ENCODE results near the gene TMED9.

DNA sequence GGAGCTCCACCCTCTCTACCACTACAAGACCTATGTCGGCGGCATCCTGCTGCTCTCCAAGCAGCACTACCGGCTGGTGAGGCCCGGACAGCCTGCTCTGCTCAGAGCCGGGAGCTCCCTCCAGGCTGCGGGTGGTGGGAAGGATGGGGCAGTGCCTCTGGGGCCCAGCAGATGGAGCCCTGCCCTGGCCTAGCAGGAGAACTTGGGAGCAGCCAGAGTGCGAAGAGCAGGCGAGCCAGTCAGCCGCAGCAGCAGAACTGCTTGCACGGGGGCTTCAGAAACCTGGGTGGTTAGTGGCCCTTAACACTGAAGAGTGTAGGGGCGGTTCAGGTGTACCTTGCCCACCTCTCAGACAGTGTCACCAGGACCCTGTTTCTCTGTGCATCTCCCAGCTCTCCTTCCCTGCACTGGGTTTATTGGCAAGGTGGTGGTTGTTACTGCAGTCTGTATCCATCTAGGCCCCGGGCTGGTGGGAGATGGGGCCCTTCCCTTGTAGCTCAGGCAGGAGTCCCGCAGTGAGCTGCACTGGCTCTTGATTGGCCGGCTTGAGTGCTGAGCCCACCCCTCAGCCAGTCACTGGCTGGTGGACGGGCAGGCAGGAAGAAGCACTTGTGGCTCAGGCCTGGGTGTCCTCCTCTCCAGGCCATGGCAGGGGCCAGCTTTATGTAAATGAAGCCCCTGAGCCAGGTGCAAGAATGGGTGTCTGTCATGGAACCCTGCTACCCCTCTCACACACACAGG is 15.6 kb downstream of the TMED9 start:
- peak; percentile 80 to 96 (median 88) for TF ChIP-seq CTCF (IDR thresholded peaks at IDR 0.05)
- TF ChIP-seq POLR2A (IDR thresholded peaks at IDR 0.05): no peak
